Mesenchymal stem cell (in vitro differentiated cells and primary cell): ENCODE measurements around the gene GIPC3.

Experiments
- DNase-seq: peaks from one replicate; pipeline ENCODE4 v3.0.0-alpha.2; 2013
- H2AFZ ChIP-seq: one replicate; pipeline ENCODE4 v1.6.1; 2013; ENCODE audit warnings: low read depth, mild to moderate bottlenecking, control low read depth, inconsistent platforms, low read length, moderate library complexity
- H2AK5ac ChIP-seq: 2 replicates; pipeline ENCODE4 v1.6.1; 2013; ENCODE audit warnings: low read length, moderate library complexity, mild to moderate bottlenecking, inconsistent platforms; ENCODE audit not compliant: severe bottlenecking
- H2BK120ac ChIP-seq: one replicate; pipeline ENCODE4 v1.6.1; 2013; ENCODE audit warnings: low read depth, mild to moderate bottlenecking, inconsistent platforms, low read length, moderate library complexity
- H2BK12ac ChIP-seq, 2 experiments: one replicate each; pipeline ENCODE4 v1.6.1; 2013; ENCODE audit warnings: inconsistent platforms in 2 of 2, low read length in 2 of 2, mild to moderate bottlenecking in 2 of 2, moderate library complexity in 2 of 2, control low read depth in 1 of 2
- H2BK15ac ChIP-seq: one replicate; pipeline ENCODE4 v1.6.1; 2013; ENCODE audit warnings: mild to moderate bottlenecking, low read depth, inconsistent platforms; ENCODE audit not compliant: poor library complexity, severe bottlenecking
- H2BK5ac ChIP-seq: 2 replicates; pipeline ENCODE4 v1.6.1; 2013; ENCODE audit warnings: low read depth, mild to moderate bottlenecking, low read length, control low read depth, inconsistent platforms; ENCODE audit not compliant: poor library complexity, severe bottlenecking
- H3K14ac ChIP-seq, 2 experiments: one replicate each; pipeline ENCODE4 v1.6.1; 2013; ENCODE audit warnings: inconsistent platforms in 2 of 2, low read length in 2 of 2, control low read depth in 1 of 2, mild to moderate bottlenecking in 1 of 2, moderate library complexity in 1 of 2
- H3K18ac ChIP-seq, 2 experiments: one replicate each; pipeline ENCODE4 v1.6.1; 2013; ENCODE audit warnings: inconsistent platforms in 2 of 2, low read length in 2 of 2, control low read depth in 1 of 2, low read depth in 1 of 2, mild to moderate bottlenecking in 1 of 2
- H3K23ac ChIP-seq, 2 experiments: one replicate each; pipeline ENCODE4 v1.6.1; 2013; ENCODE audit warnings: inconsistent platforms in 2 of 2, low read length in 2 of 2, mild to moderate bottlenecking in 2 of 2, moderate library complexity in 2 of 2, control low read depth in 1 of 2
- H3K27ac ChIP-seq: 2 replicates; pipeline ENCODE4 v1.5.1; 2013; ENCODE audit warnings: mild to moderate bottlenecking, moderate library complexity, low read length, control low read depth, inconsistent platforms; ENCODE audit not compliant: poor library complexity, severe bottlenecking
- H3K27me3 ChIP-seq, 2 experiments: 2 replicates each; pipeline versions ENCODE4 v1.6.1 to v1.7.0; 2013; ENCODE audit warnings: low read length in 2 of 2, mild to moderate bottlenecking in 2 of 2, moderate library complexity in 2 of 2, control low read depth in 1 of 2, inconsistent platforms in 1 of 2; ENCODE audit not compliant: control insufficient read depth in 1 of 2, insufficient read depth in 1 of 2
- H3K36me3 ChIP-seq, 2 experiments: 2 replicates each; pipeline versions ENCODE4 v1.6.1 to v1.7.0; 2013; ENCODE audit warnings: low read length in 2 of 2, control low read depth in 1 of 2, inconsistent platforms in 1 of 2, low read depth in 1 of 2, mild to moderate bottlenecking in 1 of 2; ENCODE audit not compliant: insufficient read depth in 2 of 2, control insufficient read depth in 1 of 2
- H3K4ac ChIP-seq, 2 experiments: one replicate each; pipeline ENCODE4 v1.6.1; 2013; ENCODE audit warnings: inconsistent platforms in 2 of 2, low read length in 2 of 2, mild to moderate bottlenecking in 2 of 2, moderate library complexity in 2 of 2, control low read depth in 1 of 2, low read depth in 1 of 2
- H3K4me1 ChIP-seq: 2 replicates; pipeline ENCODE4 v1.6.1; 2013; ENCODE audit warnings: low read depth, low read length, control low read depth; ENCODE audit not compliant: control insufficient read depth, insufficient read depth
- H3K4me2 ChIP-seq: 2 replicates; pipeline ENCODE4 v1.6.1; 2013; ENCODE audit warnings: low read length, mild to moderate bottlenecking, inconsistent platforms; ENCODE audit not compliant: poor library complexity, severe bottlenecking
- H3K4me3 ChIP-seq, 2 experiments: 2 replicates each; pipeline versions ENCODE4 v1.5.1 to v1.7.0; 2013; ENCODE audit warnings: low read length in 2 of 2, mild to moderate bottlenecking in 2 of 2, control low read depth in 1 of 2, low read depth in 1 of 2; ENCODE audit not compliant: insufficient read depth in 1 of 2
- H3K79me1 ChIP-seq: replicated peaks from 2 replicates; pipeline ENCODE4 v1.6.1; 2013; ENCODE audit warnings: mild to moderate bottlenecking, control low read depth, low read length, inconsistent platforms; ENCODE audit not compliant: poor library complexity, severe bottlenecking
- H3K9ac ChIP-seq: 2 replicates; pipeline ENCODE4 v1.7.0; 2013; ENCODE audit warnings: mild to moderate bottlenecking, low read length, moderate library complexity
- H3K9me3 ChIP-seq: 2 replicates; pipeline ENCODE4 v1.7.0; 2013; ENCODE audit warnings: mild to moderate bottlenecking, low read length; ENCODE audit not compliant: control insufficient read depth
- H4K8ac ChIP-seq: one replicate; pipeline ENCODE4 v1.6.1; 2013; ENCODE audit warnings: inconsistent platforms, mild to moderate bottlenecking, low read length, moderate library complexity
- H4K91ac ChIP-seq: one replicate; pipeline ENCODE4 v1.6.1; 2013; ENCODE audit warnings: mild to moderate bottlenecking, low read length, inconsistent platforms
- WGBS: methylation state at CpG from one replicate; pipeline ENCODE4 v1.1.7; 2013; ENCODE audit warnings: mixed read lengths; 5-methylcytosine and 5-hydroxymethylcytosine counted together

GIPC3 gene

GRCh38 chr19:3548606-3549005 is 36.7 kb upstream of the GIPC3 start:
- no peak overlapping the region for H3K9ac ChIP-seq
- H3K14ac ChIP-seq = no peak overlapping the region
- H2AK5ac ChIP-seq = no peak overlapping the region
- H2BK120ac ChIP-seq = no peak overlapping the region
- 92% methylated on average over 14 of the region's 14 CpGs for WGBS
- H4K91ac ChIP-seq = no peak overlapping the region
- H3K23ac ChIP-seq = no peak overlapping the region
- H3K36me3 ChIP-seq = peaks cover 27 to 77% of the 10 kb centered on the region in 2 experiments
- no peak overlapping the region for H3K27ac ChIP-seq
- H3K4me1 ChIP-seq = peaks cover 27% of the 10 kb centered on the region
- H3K4me3 ChIP-seq = no peak overlapping the region
- H2BK15ac ChIP-seq = no peak overlapping the region
- DNase-seq = no peak
- no peaks in the 10 kb centered on the region for H3K27me3 ChIP-seq
- H3K18ac ChIP-seq = no peak overlapping the region
- H3K79me1 ChIP-seq = peaks cover 27% of the 10 kb centered on the region
- H2BK5ac ChIP-seq = no peak overlapping the region
- H4K8ac ChIP-seq = no peak overlapping the region
- no peak overlapping the region for H3K4ac ChIP-seq
- H3K9me3 ChIP-seq = no peaks in the 10 kb centered on the region
- H2AFZ ChIP-seq = no peak overlapping the region
- H2BK12ac ChIP-seq = no peak overlapping the region
- H3K4me2 ChIP-seq = no peak overlapping the region

DNA sequence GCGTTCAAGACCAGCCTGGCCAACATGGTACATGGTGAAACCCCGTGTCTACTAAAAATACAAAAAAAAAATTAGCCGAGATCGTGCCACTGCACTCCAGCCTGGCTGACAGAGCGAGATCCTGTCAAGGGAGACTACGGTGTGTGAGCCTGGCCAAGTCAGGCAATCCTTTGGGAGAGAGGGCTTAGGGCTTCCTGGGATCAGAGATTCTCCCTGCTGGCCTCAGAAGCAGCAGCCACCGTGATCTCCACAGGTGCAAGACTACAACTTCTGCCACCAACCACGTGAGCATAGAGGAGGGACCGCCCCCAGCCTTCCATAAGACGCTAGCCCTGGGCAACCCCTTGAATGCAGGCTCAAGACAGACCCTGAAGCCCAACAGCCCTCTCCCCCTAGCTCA is 35.5 kb upstream of the GIPC3 start:
- no peak overlapping the region for H3K23ac ChIP-seq
- H3K14ac ChIP-seq = no peak overlapping the region
- H3K27ac ChIP-seq = no peak overlapping the region
- no peaks in the 10 kb centered on the region for H3K9me3 ChIP-seq
- 95% methylated on average over 6 of the region's 10 CpGs for WGBS
- H2AK5ac ChIP-seq = no peak overlapping the region
- H3K18ac ChIP-seq = no peak overlapping the region
- H3K4me3 ChIP-seq = no peak overlapping the region
- no peak for DNase-seq
- no peak overlapping the region for H3K4ac ChIP-seq
- H4K91ac ChIP-seq = no peak overlapping the region
- no peak overlapping the region for H2BK5ac ChIP-seq
- no peak overlapping the region for H2AFZ ChIP-seq
- no peak overlapping the region for H3K9ac ChIP-seq
- H3K79me1 ChIP-seq = peaks cover 21% of the 10 kb centered on the region
- H3K4me1 ChIP-seq = peaks cover 36% of the 10 kb centered on the region
- H2BK120ac ChIP-seq = no peak overlapping the region
- H2BK15ac ChIP-seq = no peak overlapping the region
- no peak overlapping the region for H3K4me2 ChIP-seq
- H2BK12ac ChIP-seq = no peak overlapping the region
- H4K8ac ChIP-seq = no peak overlapping the region
- no peaks in the 10 kb centered on the region for H3K27me3 ChIP-seq
- H3K36me3 ChIP-seq = peaks cover 27 to 65% of the 10 kb centered on the region in 2 experiments

- H3K18ac ChIP-seq = no peak overlapping the region
- H3K4me2 ChIP-seq = no peak overlapping the region
- no peak overlapping the region for H2BK12ac ChIP-seq
- no peaks in the 10 kb centered on the region for H3K9me3 ChIP-seq
- peaks cover 12% of the 10 kb centered on the region for H3K79me1 ChIP-seq
- H3K36me3 ChIP-seq = peaks cover 17 to 57% of the 10 kb centered on the region in 2 experiments
- no peak overlapping the region for H3K23ac ChIP-seq
- no peak overlapping the region for H3K27ac ChIP-seq
- no peak overlapping the region for H3K14ac ChIP-seq
- H4K91ac ChIP-seq = no peak overlapping the region
- 94% methylated on average over 29 of the region's 34 CpGs for WGBS
- no peak overlapping the region for H3K9ac ChIP-seq
- H3K4me1 ChIP-seq = peaks cover 45% of the 10 kb centered on the region
- H3K27me3 ChIP-seq = no peaks in the 10 kb centered on the region
- H3K4me3 ChIP-seq = no peak overlapping the region
- H2AK5ac ChIP-seq = peak overlapping the region; percentile 18
- no peak overlapping the region for H2BK120ac ChIP-seq
- no peak overlapping the region for H2BK5ac ChIP-seq
- no peak overlapping the region for H2BK15ac ChIP-seq
- no peak overlapping the region for H3K4ac ChIP-seq
- H4K8ac ChIP-seq = no peak overlapping the region
- no peak overlapping the region for H2AFZ ChIP-seq
- DNase-seq = no peak
Measured at GRCh38 chr19:3550947-3551791, 34.1 kb upstream of the GIPC3 start.

DNA sequence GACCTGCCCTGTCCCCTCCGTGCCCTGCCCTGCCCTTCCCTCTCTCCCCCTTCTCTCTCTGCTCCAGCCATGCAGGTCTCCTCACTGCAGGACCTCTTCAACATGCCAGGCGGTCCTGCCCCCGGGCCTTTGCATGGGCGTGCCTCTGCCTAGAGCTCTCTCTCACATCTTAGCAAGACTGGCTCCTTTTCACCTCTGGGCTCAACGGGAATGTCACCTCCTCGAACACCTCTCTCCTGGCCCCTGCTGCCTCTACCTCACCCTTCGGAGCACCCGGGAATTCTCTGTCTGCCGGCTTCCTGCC is 33.5 kb upstream of the GIPC3 start:
- Histone ChIP-seq H4K91ac (peak overlapping the region; percentile 74), H2BK120ac (no peak overlapping the region), H2BK5ac (no peak overlapping the region), H3K9me3 (no peaks in the 10 kb centered on the region), H3K4ac (no peak overlapping the region), H3K4me2 (no peak overlapping the region), H3K14ac (no peak overlapping the region), H2AFZ (no peak overlapping the region), H3K4me1 (peaks cover 51% of the 10 kb centered on the region), H4K8ac (peak overlapping the region; percentile 61), H3K23ac (no peak overlapping the region), H3K27ac (no peak overlapping the region), H3K18ac (no peak overlapping the region), H3K79me1 (peaks cover 9% of the 10 kb centered on the region), H3K27me3 (no peaks in the 10 kb centered on the region), H3K36me3 (peaks cover 13 to 52% of the 10 kb centered on the region in 2 experiments), H3K4me3 (no peak overlapping the region), H2AK5ac (peak overlapping the region; percentile 18), H3K9ac (no peak overlapping the region), H2BK15ac (no peak overlapping the region), H2BK12ac (no peak overlapping the region)
- WGBS = 87% methylated on average over 9 of the region's 9 CpGs
- DNase-seq = no peak
